Measurements from ENCODE around the gene OBP2B.
"Not testable (repeated sequence)": the region's sequence is repeated elsewhere in the genome, so short reads cannot be mapped to it uniquely, and the experiment has no call there.

The OBP2B gene

GRCh38 chr9:133235549-133236222 is 26.6 kb upstream of the OBP2B start:
- TF ChIP-seq CTCF (conservative IDR thresholded peaks at IDR 0.05): no peak
- no peak for TF ChIP-seq ZFX (IDR thresholded peaks at IDR 0.05)
- H3K27ac ChIP-seq: no peak overlapping the region

- TF ChIP-seq ZFX (IDR thresholded peaks at IDR 0.05): no peak
- no peak for TF ChIP-seq CTCF (conservative IDR thresholded peaks at IDR 0.05)
- H3K27ac ChIP-seq: no peak overlapping the region
Measured at GRCh38 chr9:133234577-133235322, 25.7 kb upstream of the OBP2B start.

- TF ChIP-seq ZFX (IDR thresholded peaks at IDR 0.05) (no peak), CTCF (conservative IDR thresholded peaks at IDR 0.05) (no peak)
- no peak overlapping the region for H3K27ac ChIP-seq
Measured at GRCh38 chr9:133233681-133234432, 24.8 kb upstream of the OBP2B start.

GRCh38 chr9:133231934-133232568 is 23.0 kb upstream of the OBP2B start:
- not testable (repeated sequence) for H3K27ac ChIP-seq

GRCh38 chr9:133230514-133230913 is 21.5 kb upstream of the OBP2B start:
- not testable (repeated sequence) for H3K27ac ChIP-seq

- TF ChIP-seq ZFX (IDR thresholded peaks at IDR 0.05) (no peak), CTCF (conservative IDR thresholded peaks at IDR 0.05) (no peak)
- no peak overlapping the region for H3K27ac ChIP-seq
Measured at GRCh38 chr9:133230093-133230492, 21.0 kb upstream of the OBP2B start.

GRCh38 chr9:133228474-133229193 is 19.6 kb upstream of the OBP2B start:
- not testable (repeated sequence) for H3K27ac ChIP-seq

- not testable (repeated sequence) for H3K27ac ChIP-seq
Measured at GRCh38 chr9:133227996-133228395, 18.9 kb upstream of the OBP2B start.

Measured in C4-2B (cell line).